DND-41 (cell line): ENCODE data around the gene TOMM70.

Experiments used
- ATAC-seq: fragments of 200-7000 bp; cut with Tn5 transposase; 3 replicates; pipeline ENCODE4 v1.9.1; 2021; ENCODE audit warnings: low read depth; ENCODE audit not compliant: insufficient read depth
- DNase-seq: peaks from one replicate; pipeline ENCODE4 v3.0.0-alpha.2; 2020
- H2AFZ ChIP-seq: 2 replicates; pipeline ENCODE4 v1.6.0; 2012; ENCODE audit warnings: low read depth, low read length
- H3K27ac ChIP-seq: 2 replicates; pipeline ENCODE4 v1.5.1; 2012; ENCODE audit warnings: low read length, inconsistent platforms
- H3K27me3 ChIP-seq: fragments of 200-600 bp; sonication (generic); 2 replicates; pipeline ENCODE4 v1.6.0; 2012; ENCODE audit warnings: low read length, mild to moderate bottlenecking, inconsistent platforms; ENCODE audit not compliant: insufficient read depth, poor library complexity
- H3K36me3 ChIP-seq: 2 replicates; pipeline ENCODE4 v1.5.1; 2012; ENCODE audit warnings: low read length, inconsistent platforms; ENCODE audit not compliant: insufficient read depth
- H3K4me1 ChIP-seq: 2 replicates; pipeline ENCODE4 v1.5.1; 2012; ENCODE audit warnings: mild to moderate bottlenecking, low read length; ENCODE audit not compliant: insufficient read depth
- H3K4me2 ChIP-seq: 2 replicates; pipeline ENCODE4 v1.6.0; 2012; ENCODE audit warnings: mild to moderate bottlenecking, moderate library complexity, low read length, inconsistent platforms; ENCODE audit not compliant: insufficient read depth
- H3K4me3 ChIP-seq, 2 experiments: fragments of 200-600 bp in 1 of 2; shearing (Covaris generic) in 1 of 2; 2 replicates each; pipeline ENCODE4 v1.5.1; 2012 to 2016; ENCODE audit warnings: inconsistent platforms in 2 of 2, low read length in 2 of 2, mild to moderate bottlenecking in 2 of 2, low read depth in 1 of 2, moderate library complexity in 1 of 2
- H3K79me2 ChIP-seq: 2 replicates; pipeline ENCODE4 v1.6.0; 2012; ENCODE audit warnings: low read length, inconsistent platforms; ENCODE audit not compliant: insufficient read depth
- H3K9ac ChIP-seq: 2 replicates; pipeline ENCODE4 v1.6.0; 2012; ENCODE audit warnings: low read depth, mild to moderate bottlenecking, inconsistent platforms, low read length, moderate library complexity
- H3K9me3 ChIP-seq: 2 replicates; pipeline ENCODE4 v1.5.1; 2012; ENCODE audit warnings: low read length, moderate library complexity, mild to moderate bottlenecking, inconsistent platforms; ENCODE audit not compliant: insufficient read depth, severe bottlenecking
- H4K20me1 ChIP-seq: 2 replicates; pipeline ENCODE4 v1.6.0; 2012; ENCODE audit warnings: low read length; ENCODE audit not compliant: insufficient read depth
- CTCF ChIP-seq: IDR thresholded peaks from 2 replicates; pipeline ENCODE4 v1.5.1; 2012; ENCODE audit warnings: borderline replicate concordance, low read length, moderate library complexity, mild to moderate bottlenecking; ENCODE audit not compliant: poor library complexity, severe bottlenecking; ENCODE audit errors: extremely low read depth
- EZH2 ChIP-seq: IDR thresholded peaks from 3 replicates; pipeline ENCODE4 v1.6.1; 2012; ENCODE audit warnings: borderline replicate concordance, low read depth, mild to moderate bottlenecking, moderate library complexity, low read length, inconsistent platforms; ENCODE audit not compliant: severe bottlenecking

Gene TOMM70

GRCh38 chr3:100359035-100359434 is 41.9 kb downstream of the TOMM70 start:
- H2AFZ ChIP-seq: no peak overlapping the region
- no peak overlapping the region for H3K27ac ChIP-seq
- no peaks in the 10 kb centered on the region for H3K27me3 ChIP-seq
- ATAC-seq (no peak), DNase-seq (no peak)
- TF ChIP-seq EZH2 (no peak), CTCF (no peak)
- H4K20me1 ChIP-seq: no peaks in the 10 kb centered on the region
- no peaks in the 10 kb centered on the region for H3K4me1 ChIP-seq
- H3K4me3 ChIP-seq: no peak overlapping the region
- peaks cover 59% of the 10 kb centered on the region for H3K36me3 ChIP-seq
- peaks cover 3% of the 10 kb centered on the region for H3K9me3 ChIP-seq
- H3K79me2 ChIP-seq: no peaks in the 10 kb centered on the region
- no peak overlapping the region for H3K9ac ChIP-seq
- H3K4me2 ChIP-seq: no peak overlapping the region

GRCh38 chr3:100358413-100358812 is 42.5 kb downstream of the TOMM70 start:
- H3K9ac ChIP-seq: no peak overlapping the region
- H3K27ac ChIP-seq: no peak overlapping the region
- TF ChIP-seq CTCF (no peak), EZH2 (no peak)
- H3K4me2 ChIP-seq: no peak overlapping the region
- ATAC-seq (no peak), DNase-seq (no peak)
- H3K4me1 ChIP-seq: no peaks in the 10 kb centered on the region
- H3K79me2 ChIP-seq: no peaks in the 10 kb centered on the region
- no peak overlapping the region for H3K4me3 ChIP-seq
- peaks cover 59% of the 10 kb centered on the region for H3K36me3 ChIP-seq
- no peaks in the 10 kb centered on the region for H4K20me1 ChIP-seq
- peaks cover 3% of the 10 kb centered on the region for H3K9me3 ChIP-seq
- H2AFZ ChIP-seq: no peak overlapping the region
- no peaks in the 10 kb centered on the region for H3K27me3 ChIP-seq

- no peak overlapping the region for H2AFZ ChIP-seq
- peaks cover 57% of the 10 kb centered on the region for H3K36me3 ChIP-seq
- H3K4me1 ChIP-seq: no peaks in the 10 kb centered on the region
- H3K27ac ChIP-seq: no peak overlapping the region
- no peaks in the 10 kb centered on the region for H3K27me3 ChIP-seq
- no peaks in the 10 kb centered on the region for H3K79me2 ChIP-seq
- no peak for ATAC-seq
- no peak overlapping the region for H3K9ac ChIP-seq
- no peak for TF ChIP-seq EZH2
- no peak for TF ChIP-seq CTCF
- no peak for DNase-seq
- H4K20me1 ChIP-seq: no peaks in the 10 kb centered on the region
- no peak overlapping the region for H3K4me2 ChIP-seq
- H3K4me3 ChIP-seq: no peak overlapping the region
- H3K9me3 ChIP-seq: no peaks in the 10 kb centered on the region
Measured at GRCh38 chr3:100354850-100355249, 46.0 kb downstream of the TOMM70 start.
